ENCODE results near the gene KRT1. TPM values are rescaled to one million over a fixed set of nuclear protein-coding genes. Genes with fewer than 3 reads are reported as not detected.

KRT1 gene
- total RNA-seq, 1 donor from 2014 or later = not detected

DNA sequence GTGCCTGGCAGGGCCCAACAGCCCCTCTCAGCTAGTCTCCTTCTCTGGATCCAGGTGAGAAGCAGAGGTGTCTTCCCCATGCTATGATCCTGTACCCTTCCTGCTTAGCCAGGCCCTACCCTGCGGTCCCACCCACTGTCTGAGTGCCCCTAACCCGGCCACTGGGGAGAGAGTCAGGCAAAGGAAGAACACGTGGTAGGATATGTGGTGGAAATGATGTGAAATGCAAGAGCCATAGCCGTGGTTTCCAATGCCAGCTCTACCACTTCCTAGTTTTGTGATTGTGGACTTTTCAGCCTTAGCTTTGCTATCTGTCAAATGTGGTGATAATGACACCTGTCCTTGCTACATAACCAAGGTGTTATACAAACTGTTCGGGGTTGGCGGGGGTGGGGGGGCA is 44.0 kb downstream of the KRT1 start:
- TF ChIP-seq, protein P1, sequence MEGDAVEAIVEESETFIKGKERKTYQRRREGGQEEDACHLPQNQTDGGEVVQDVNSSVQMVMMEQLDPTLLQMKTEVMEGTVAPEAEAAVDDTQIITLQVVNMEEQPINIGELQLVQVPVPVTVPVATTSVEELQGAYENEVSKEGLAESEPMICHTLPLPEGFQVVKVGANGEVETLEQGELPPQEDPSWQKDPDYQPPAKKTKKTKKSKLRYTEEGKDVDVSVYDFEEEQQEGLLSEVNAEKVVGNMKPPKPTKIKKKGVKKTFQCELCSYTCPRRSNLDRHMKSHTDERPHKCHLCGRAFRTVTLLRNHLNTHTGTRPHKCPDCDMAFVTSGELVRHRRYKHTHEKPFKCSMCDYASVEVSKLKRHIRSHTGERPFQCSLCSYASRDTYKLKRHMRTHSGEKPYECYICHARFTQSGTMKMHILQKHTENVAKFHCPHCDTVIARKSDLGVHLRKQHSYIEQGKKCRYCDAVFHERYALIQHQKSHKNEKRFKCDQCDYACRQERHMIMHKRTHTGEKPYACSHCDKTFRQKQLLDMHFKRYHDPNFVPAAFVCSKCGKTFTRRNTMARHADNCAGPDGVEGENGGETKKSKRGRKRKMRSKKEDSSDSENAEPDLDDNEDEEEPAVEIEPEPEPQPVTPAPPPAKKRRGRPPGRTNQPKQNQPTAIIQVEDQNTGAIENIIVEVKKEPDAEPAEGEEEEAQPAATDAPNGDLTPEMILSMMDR (IDR thresholded peaks at IDR 0.05) = no peak
- H3K27me3 Mint-ChIP-seq (ENCODE audit: low read depth) = peaks cover 53% of the 10 kb centered on the region
- H3K4me3 Mint-ChIP-seq (ENCODE audit: unreplicated experiment) = no peak overlapping the region
- H3K27ac Mint-ChIP-seq (ENCODE audit: unreplicated experiment) = no peak overlapping the region
- H3K4me1 Mint-ChIP-seq (ENCODE audit: low read depth) = no peaks in the 10 kb centered on the region
- no peaks in the 10 kb centered on the region for H3K9me3 Mint-ChIP-seq (ENCODE audit: low read depth)
- DNase-seq (ENCODE audit: low spot score) = no peak
- no peaks in the 10 kb centered on the region for H3K36me3 Mint-ChIP-seq (ENCODE audit: low read depth)

DNA sequence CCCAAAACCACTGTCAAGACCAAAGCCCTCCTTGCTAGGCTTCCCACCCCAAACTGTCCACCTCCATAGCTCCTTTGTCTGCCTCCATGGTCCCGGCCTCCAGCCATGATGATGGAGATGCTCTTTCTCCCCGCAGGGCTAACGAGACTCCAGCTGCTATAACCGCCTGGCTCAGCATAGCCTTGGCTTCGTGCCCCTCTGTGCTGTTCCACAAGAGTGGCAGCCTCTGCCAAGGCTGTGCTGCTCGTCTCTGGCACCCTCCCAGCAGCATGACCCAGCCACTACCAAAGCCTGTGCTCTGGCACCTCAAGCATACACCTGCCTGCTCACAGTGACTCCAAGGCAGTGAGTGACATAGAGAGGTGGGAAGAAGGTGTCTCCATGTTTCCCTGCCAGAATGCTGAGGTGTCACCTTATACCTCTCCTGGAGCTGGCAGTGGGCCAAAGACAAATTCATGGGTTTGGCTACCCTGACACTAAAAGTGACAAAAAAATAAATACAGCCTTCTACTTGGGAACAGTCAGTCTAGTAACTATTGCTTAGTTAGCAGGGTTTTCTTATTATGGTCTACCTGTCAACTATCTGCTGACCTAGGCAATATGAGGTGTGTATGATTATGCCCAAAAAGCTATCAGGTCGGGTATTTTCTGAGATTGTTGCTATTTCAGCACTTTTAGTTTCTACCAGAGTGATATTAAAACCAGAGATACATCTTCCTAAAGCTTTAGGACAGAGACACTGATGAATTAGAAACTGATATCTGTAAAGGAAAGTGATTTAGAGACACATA is 45.7 kb downstream of the KRT1 start:
- H3K27me3 Mint-ChIP-seq (ENCODE audit: low read depth) = peaks cover 59% of the 10 kb centered on the region

DNA sequence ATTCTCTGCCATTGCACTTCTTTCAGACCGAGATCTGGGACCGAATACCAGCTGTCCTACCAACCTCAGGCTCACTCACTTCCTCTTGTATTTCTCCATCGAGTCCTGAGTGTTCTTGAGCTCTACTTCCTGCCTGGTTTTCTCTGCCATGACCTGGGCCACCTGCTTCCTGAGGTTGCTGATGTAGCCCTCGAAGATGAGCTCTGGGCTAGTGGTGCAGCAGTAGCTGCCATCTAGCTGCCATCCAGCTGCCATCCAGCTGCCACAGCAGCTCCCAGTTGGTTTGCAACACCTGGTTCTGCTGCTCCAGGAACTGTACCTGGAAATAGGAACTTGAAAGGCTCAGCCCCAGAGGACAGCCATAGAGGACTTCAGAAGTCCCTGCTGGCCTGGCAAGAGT is 46.8 kb downstream of the KRT1 start:
- Mint-ChIP-seq H3K4me3 (ENCODE audit: unreplicated experiment) (no peak overlapping the region), H3K4me1 (ENCODE audit: low read depth) (peaks cover 5% of the 10 kb centered on the region), H3K9me3 (ENCODE audit: low read depth) (no peaks in the 10 kb centered on the region), H3K27ac (ENCODE audit: unreplicated experiment) (no peak overlapping the region), H3K27me3 (ENCODE audit: low read depth) (peaks cover 53% of the 10 kb centered on the region), H3K36me3 (ENCODE audit: low read depth) (no peaks in the 10 kb centered on the region)
- TF ChIP-seq, protein P1 (IDR thresholded peaks at IDR 0.05) = no peak
- DNase-seq (ENCODE audit: low spot score) = no peak

More for the DNA sequence above, 45.7 kb downstream of the KRT1 start:
- DNase-seq (ENCODE audit: low spot score) = no peak
- TF ChIP-seq, protein P1 (IDR thresholded peaks at IDR 0.05) = no peak
- no peaks in the 10 kb centered on the region for H3K36me3 Mint-ChIP-seq (ENCODE audit: low read depth)
- H3K4me1 Mint-ChIP-seq (ENCODE audit: low read depth) = peaks cover 5% of the 10 kb centered on the region
- H3K4me3 Mint-ChIP-seq (ENCODE audit: unreplicated experiment) = no peak overlapping the region
- H3K9me3 Mint-ChIP-seq (ENCODE audit: low read depth) = no peaks in the 10 kb centered on the region
- no peak overlapping the region for H3K27ac Mint-ChIP-seq (ENCODE audit: unreplicated experiment)

DNA sequence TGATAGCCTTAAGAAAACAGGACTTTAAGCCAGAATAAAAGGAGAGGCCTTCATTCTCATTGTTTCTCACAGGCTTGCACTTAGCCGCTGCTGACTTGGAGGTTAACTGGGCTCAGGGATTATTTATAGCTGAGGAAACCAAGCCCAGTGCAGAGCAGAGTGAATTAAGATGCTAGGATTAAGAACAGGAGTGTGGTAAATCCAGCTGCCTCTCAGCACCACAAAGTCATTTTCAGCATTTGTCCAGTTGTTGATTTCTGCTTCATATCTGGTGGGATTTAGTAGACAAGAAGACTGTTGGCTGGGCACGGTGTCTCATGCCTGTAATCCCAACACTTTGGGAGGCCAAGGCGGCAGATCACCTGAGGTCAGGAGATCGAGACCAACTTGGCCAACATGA is 47.6 kb downstream of the KRT1 start:
- Mint-ChIP-seq H3K4me3 (ENCODE audit: unreplicated experiment) (no peak overlapping the region), H3K4me1 (ENCODE audit: low read depth) (peaks cover 5% of the 10 kb centered on the region), H3K27ac (ENCODE audit: unreplicated experiment) (no peak overlapping the region), H3K36me3 (ENCODE audit: low read depth) (no peaks in the 10 kb centered on the region), H3K27me3 (ENCODE audit: low read depth) (peaks cover 55% of the 10 kb centered on the region), H3K9me3 (ENCODE audit: low read depth) (no peaks in the 10 kb centered on the region)
- no peak for DNase-seq (ENCODE audit: low spot score)
- TF ChIP-seq, protein P1 (IDR thresholded peaks at IDR 0.05) = no peak

DNA sequence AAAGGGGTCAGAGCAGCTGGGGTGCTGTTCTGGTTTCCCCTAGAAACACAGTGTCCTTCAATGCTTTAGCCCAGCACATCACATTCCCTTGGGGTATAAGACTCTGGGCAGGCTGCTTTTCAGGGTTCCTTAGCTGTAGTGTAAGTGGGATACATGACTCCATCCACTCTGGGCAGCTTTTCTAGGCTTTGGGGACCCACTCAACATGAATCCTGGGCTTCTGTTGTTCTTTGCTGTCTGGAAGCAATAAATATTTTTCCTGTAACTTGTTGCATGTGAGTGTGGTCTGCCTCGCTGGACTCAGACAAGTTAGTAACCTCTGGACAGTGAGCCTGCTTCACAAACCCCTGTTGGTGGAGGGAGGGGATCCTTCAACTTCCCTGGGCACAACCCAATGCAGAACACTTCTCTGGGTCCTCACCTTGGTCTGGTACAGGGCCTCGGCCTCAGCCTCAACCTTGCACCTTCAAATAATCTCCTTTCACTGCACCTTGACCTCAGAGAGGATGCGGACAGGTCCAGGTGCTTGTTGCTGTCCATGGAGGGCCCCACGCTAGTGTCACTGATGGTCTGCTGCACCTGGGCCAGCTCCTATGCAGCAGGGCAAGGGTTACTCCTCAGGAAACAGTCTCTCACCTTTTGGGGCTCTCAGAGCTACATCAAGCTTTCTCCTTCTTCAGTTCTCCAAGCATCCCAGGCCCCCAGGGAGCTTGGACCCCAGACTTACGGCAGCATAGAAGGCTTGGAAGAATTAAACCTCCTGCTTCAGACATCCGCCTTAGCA is 48.3 kb downstream of the KRT1 start:
- no peaks in the 10 kb centered on the region for H3K36me3 Mint-ChIP-seq (ENCODE audit: low read depth)
- peaks cover 58% of the 10 kb centered on the region for H3K27me3 Mint-ChIP-seq (ENCODE audit: low read depth)
- H3K9me3 Mint-ChIP-seq (ENCODE audit: low read depth) = no peaks in the 10 kb centered on the region
- peaks cover 5% of the 10 kb centered on the region for H3K4me1 Mint-ChIP-seq (ENCODE audit: low read depth)
- no peak overlapping the region for H3K4me3 Mint-ChIP-seq (ENCODE audit: unreplicated experiment)
- no peak overlapping the region for H3K27ac Mint-ChIP-seq (ENCODE audit: unreplicated experiment)
- TF ChIP-seq, protein P1 (IDR thresholded peaks at IDR 0.05) = no peak
- DNase-seq (ENCODE audit: low spot score) = no peak

Data from chondrocyte (in vitro differentiated cells).